Activated CD4-positive, CD25-positive, alpha-beta regulatory T cell treated with anti-CD3 and anti-CD28 coated beads, Interleukin-2, amount 50 U/mL, for 24 hours (primary cell): Measurements from ENCODE around the gene EPHA5.
"Not testable (repeated sequence)": the region's sequence is repeated elsewhere in the genome, so short reads cannot be mapped to it uniquely, and the experiment has no call there.

Experiments
- ATAC-seq, 2 donors: fragments of 150-1000 bp; cut with Tn5 transposase; one replicate each; pipeline ENCODE4 v1.10.0; 2021; ENCODE audit warnings: mild to moderate bottlenecking in 1 of 2, moderate library complexity in 1 of 2

EPHA5 gene

GRCh38 chr4:65353098-65353497 is 317.2 kb downstream of the EPHA5 start:
- ATAC-seq, result no peak

- no peak for ATAC-seq
Measured at GRCh38 chr4:65344278-65344825, 325.9 kb downstream of the EPHA5 start.

DNA sequence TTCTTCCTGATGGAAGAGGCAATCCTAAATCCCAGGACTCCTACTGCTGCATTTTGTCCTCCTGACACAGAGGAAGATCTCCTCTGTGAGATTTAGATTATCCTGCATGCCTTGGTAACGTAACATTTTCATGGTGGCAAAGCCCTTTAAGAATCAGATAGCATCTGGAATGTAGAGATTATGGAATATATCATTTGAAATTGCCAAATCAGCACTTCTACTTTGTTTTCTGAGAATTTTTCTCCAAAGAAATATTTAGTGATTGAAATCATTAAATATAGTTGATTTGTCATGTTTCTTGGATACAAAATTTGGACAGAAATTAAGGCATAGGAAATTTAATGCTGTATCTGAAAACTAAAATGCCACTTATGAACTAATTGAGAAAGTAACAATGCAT is 326.9 kb downstream of the EPHA5 start:
- ATAC-seq, result no peak

- no peak for ATAC-seq
Measured at GRCh38 chr4:65341557-65341956, 328.7 kb downstream of the EPHA5 start.

- no peak for ATAC-seq
Measured at GRCh38 chr4:65340382-65341109, 329.7 kb downstream of the EPHA5 start.

DNA sequence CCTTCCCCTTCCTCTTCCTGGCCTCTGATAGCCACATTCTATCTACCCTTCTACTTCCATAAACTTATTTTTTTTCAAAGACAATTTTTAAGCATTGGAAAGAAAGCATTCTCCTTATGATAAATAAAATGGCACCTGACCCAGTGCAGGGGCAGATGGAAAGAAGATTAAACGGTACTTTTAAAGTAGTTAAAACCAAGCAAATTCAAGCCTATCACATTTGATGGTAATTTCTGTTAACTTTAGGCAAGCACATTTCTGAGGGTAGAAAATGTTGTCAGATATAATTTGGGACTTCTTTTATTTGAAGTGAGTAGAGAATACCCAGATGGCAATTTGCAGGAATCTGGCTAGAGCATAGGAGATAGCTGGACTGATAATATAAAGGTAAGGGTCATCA is 332.9 kb downstream of the EPHA5 start:
- no peak for ATAC-seq

DNA sequence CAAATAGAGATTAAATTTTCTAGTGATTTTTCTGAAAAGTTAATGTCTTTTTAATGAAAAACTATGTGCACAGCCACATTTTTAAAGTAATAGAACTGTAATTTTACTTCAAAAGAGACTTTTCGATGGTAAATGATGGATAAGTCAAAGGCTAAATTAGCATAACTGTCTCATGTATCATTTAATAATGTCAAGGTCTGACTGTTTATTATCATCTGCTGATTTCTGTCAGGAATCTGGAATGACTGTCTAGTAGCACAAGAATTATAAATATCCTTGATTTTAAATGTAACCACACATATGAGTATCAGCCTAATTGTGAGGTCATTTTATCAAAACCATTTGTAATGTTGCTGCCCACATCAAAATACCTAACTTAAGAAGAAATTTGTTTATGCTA is 333.8 kb downstream of the EPHA5 start:
- no peak for ATAC-seq

- ATAC-seq, result no peak
Measured at GRCh38 chr4:65316534-65316933, 353.8 kb downstream of the EPHA5 start.

GRCh38 chr4:65311120-65311519 is 359.2 kb downstream of the EPHA5 start:
- no peak for ATAC-seq

- no peak for ATAC-seq
Measured at GRCh38 chr4:65310586-65310985, 359.7 kb downstream of the EPHA5 start.

DNA sequence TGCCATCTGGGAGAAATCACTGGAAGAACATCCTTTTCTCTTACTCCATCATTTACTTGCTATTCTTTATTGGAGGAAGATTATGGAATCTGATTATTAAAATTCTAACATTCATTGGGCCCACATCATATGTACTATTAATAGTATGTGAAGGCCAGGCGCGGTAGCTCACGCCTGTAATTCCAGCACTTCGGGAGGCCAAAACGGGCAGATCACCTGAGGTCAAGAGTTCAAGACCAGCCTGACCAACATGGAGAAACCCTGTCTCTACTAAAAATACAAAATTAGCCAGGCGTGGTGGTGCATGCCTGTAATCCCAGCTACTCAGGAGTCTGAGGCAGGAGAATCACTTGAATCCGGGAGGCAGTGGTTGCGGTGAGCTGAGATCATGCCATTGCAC is 361.7 kb downstream of the EPHA5 start:
- ATAC-seq, result not testable (repeated sequence)

DNA sequence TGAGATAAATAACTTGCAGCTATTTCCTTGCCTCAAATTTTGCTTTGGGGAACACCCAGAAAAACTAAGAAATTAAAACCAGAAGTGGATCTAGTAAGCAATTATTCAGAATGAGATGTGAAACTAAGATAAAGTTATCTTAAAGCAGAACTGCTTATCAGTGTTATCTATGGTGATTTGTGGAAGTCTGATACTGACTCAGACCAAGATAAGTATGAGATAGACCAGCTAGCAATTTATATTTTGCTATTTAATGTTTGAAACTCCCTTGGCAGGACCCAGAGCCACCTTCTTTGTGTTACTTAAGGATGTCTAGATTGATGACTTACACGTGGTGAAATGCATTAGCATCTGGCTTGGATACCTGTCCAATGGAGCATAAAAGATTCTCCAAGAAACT is 368.1 kb downstream of the EPHA5 start:
- no peak for ATAC-seq

- no peak for ATAC-seq
Measured at GRCh38 chr4:65296246-65296645, 374.0 kb downstream of the EPHA5 start.

- no peak for ATAC-seq
Measured at GRCh38 chr4:65287071-65287470, 383.2 kb downstream of the EPHA5 start.
